Measurements from ENCODE around the gene ADAMTS4. TPM values are rescaled to one million over a fixed set of nuclear protein-coding genes. Genes with fewer than 3 reads are reported as not detected.

ADAMTS4 gene
- total RNA-seq, 2 experiments from 2014 or later: 0.28 to 0.60 TPM

DNA sequence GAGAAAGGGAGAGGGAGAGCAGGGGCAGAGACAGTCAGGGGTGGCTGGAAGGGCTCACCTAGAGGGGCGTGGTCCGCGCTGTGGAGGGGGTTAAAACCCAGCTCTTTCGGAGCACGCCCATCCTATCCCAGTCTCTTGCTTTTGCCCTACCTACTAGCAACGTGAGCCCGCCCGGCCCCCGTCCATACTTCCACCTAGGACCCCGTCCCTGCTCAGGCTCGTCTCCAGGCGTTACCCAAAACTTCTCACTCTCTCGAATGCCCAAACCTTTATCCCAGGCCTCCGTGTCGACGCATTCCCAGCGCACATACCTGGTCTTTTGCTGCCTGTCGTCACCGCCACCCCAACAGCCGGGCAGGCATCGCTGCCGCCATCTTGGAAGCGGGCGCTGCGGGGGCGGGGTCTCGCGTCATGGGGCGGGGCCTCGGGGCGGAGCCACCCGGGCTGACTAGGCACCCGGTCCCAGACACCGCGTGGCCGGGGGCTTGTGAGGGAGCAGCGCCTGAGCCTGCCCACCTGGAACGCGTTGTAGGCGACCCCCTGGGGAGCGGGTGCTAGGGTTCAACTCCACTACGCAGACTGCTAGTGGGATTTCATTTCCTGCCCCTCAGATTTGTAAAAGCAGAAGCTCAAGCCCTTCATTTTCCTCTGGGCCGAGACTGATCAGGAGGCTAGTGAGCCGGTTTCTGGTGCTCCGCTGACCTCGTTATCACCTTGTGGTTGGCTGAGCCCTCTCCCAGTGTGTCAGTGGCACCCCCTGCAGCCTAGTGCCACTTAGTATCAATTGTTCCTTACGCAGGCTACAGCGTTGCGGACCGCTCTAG is 21.5 kb downstream of the ADAMTS4 start, which contains the start of gene B4GALT3:
B4GALT3 (minus strand) TSS at position 396 of the 824 bp plus-strand sequence. CDS start 1,447 bp downstream, outside the sequence.
- H3K27me3 ChIP-seq (ENCODE audit: control insufficient read depth in 1 of 2, insufficient read depth in 2 of 2, low read length in 2 of 2): no peaks in the 10 kb centered on the region
- ATAC-seq (ENCODE audit: poor library complexity): peak; percentile 90
- DNase-seq: peak; percentile 84 to 98 (median 93)
- TF ChIP-seq CTCF (IDR thresholded peaks at IDR 0.05): no peak
- peaks cover 76% of the 10 kb centered on the region for H3K4me1 ChIP-seq (ENCODE audit: insufficient read depth, low read length)
- no peaks in the 10 kb centered on the region for H3K9me3 ChIP-seq (ENCODE audit: control insufficient read depth in 1 of 2, insufficient read depth in 1 of 2, low read length in 2 of 2)
- Mint-ChIP-seq H3K4me3 (peak within 1 kb of the TSS; percentile 100), H3K4me1 (ENCODE audit: low read depth) (peaks cover 72% of the 10 kb centered on the region), H3K36me3 (ENCODE audit: low read depth) (peaks cover 50% of the 10 kb centered on the region), H3K27ac (peak within 1 kb of the TSS; percentile 97), H3K27me3 (no peaks in the 10 kb centered on the region), H3K9me3 (no peaks in the 10 kb centered on the region)
- intact Hi-C loops (cut with DNase I, micrococcal nuclease): loop anchor here in 1 of 2 experiments (2.0 to 5.0 kb wide), 2 partner anchors 15 to 45 kb away; partner anchors contain the start of gene APOA2
- peaks cover 35% of the 10 kb centered on the region for H3K36me3 ChIP-seq (ENCODE audit: insufficient read depth, low read length)
- CTCF ChIA-PET: interaction anchor here (0.9 to 2.3 kb wide), 5 partner anchors 10 to 205 kb away, joined by 3 to 18 read pairs (median 6); partner anchors contain the start of genes PPOX and TOMM40L
- POLR2A ChIA-PET: interaction anchor here (0.8 to 3.5 kb wide), 11 partner anchors 8 to 214 kb away, joined by 3 to 31 read pairs (median 5); partner anchors contain the start of genes ARHGAP30, DEDD, NDUFS2 and PPOX
- H3K4me3 ChIP-seq (ENCODE audit: low read length): peak within 1 kb of the TSS; percentile 77
- H3K27ac ChIP-seq (ENCODE audit: low read depth in 1 of 2, low read length in 2 of 2): peak within 1 kb of the TSS; percentile 82 to 89

- DNase-seq (no peak), ATAC-seq (ENCODE audit: poor library complexity) (no peak)
- intact Hi-C loops (cut with DNase I, micrococcal nuclease): loop anchor here in 1 of 2 experiments (2.0 to 5.0 kb wide), 2 partner anchors 14 to 46 kb away; partner anchors contain the start of gene APOA2
- Mint-ChIP-seq H3K4me3 (peak overlapping the region; percentile 100), H3K27me3 (no peaks in the 10 kb centered on the region), H3K9me3 (no peaks in the 10 kb centered on the region), H3K27ac (peak overlapping the region; percentile 97), H3K4me1 (ENCODE audit: low read depth) (peaks cover 66% of the 10 kb centered on the region), H3K36me3 (ENCODE audit: low read depth) (peaks cover 57% of the 10 kb centered on the region)
- H3K9me3 ChIP-seq (ENCODE audit: control insufficient read depth in 1 of 2, insufficient read depth in 1 of 2, low read length in 2 of 2): no peaks in the 10 kb centered on the region
- ChIA-PET POLR2A (interaction anchor here (0.8 to 3.5 kb wide), 10 partner anchors 9 to 137 kb away, joined by 3 to 31 read pairs (median 6); partner anchors contain the start of genes ARHGAP30, DEDD, NDUFS2 and PPOX), CTCF (interaction anchor here (0.9 to 2.3 kb wide), 5 partner anchors 11 to 206 kb away, joined by 3 to 18 read pairs (median 6); partner anchors contain the start of genes PPOX and TOMM40L)
- peaks cover 69% of the 10 kb centered on the region for H3K4me1 ChIP-seq (ENCODE audit: insufficient read depth, low read length)
- H3K27me3 ChIP-seq (ENCODE audit: control insufficient read depth in 1 of 2, insufficient read depth in 2 of 2, low read length in 2 of 2): no peaks in the 10 kb centered on the region
- H3K27ac ChIP-seq (ENCODE audit: low read depth in 1 of 2, low read length in 2 of 2): peak overlapping the region; percentile 82 to 89
- H3K4me3 ChIP-seq (ENCODE audit: low read length): peak overlapping the region; percentile 77
- no peak for TF ChIP-seq CTCF (IDR thresholded peaks at IDR 0.05)
- peaks cover 43% of the 10 kb centered on the region for H3K36me3 ChIP-seq (ENCODE audit: insufficient read depth, low read length)
Observed at GRCh38 chr1:161176468-161177111, 22.3 kb downstream of the ADAMTS4 start.
